HG02970 (cell line): ENCODE data around the gene COX7A2.

Experiments
- ATAC-seq: cut with Tn5 transposase; IDR thresholded peaks from one replicate; pipeline ENCODE4 v1.9.1; 2021; ENCODE audit warnings: mild to moderate bottlenecking, moderate library complexity, moderate number of reproducible peaks; ENCODE audit not compliant: unreplicated experiment, low FRiP score

COX7A2 gene

GRCh38 chr6:75268988-75269354 lies 25.4 kb upstream of the COX7A2 start:
- ATAC-seq = no peak

- no peak for ATAC-seq
Measured at GRCh38 chr6:75268121-75268987, 24.8 kb upstream of the COX7A2 start.

GRCh38 chr6:75267461-75267860 lies 23.9 kb upstream of the COX7A2 start:
- no peak for ATAC-seq

- peak; percentile 48 for ATAC-seq
Measured at GRCh38 chr6:75266716-75267291, 23.2 kb upstream of the COX7A2 start.

GRCh38 chr6:75263401-75263750 lies 19.8 kb upstream of the COX7A2 start:
- ATAC-seq = no peak

- ATAC-seq = no peak
Measured at GRCh38 chr6:75262716-75263400, 19.3 kb upstream of the COX7A2 start.

GRCh38 chr6:75261299-75261698 lies 17.7 kb upstream of the COX7A2 start:
- no peak for ATAC-seq

- no peak for ATAC-seq
Measured at GRCh38 chr6:75257343-75258087, 13.9 kb upstream of the COX7A2 start.

GRCh38 chr6:75250552-75250951 lies 7.0 kb upstream of the COX7A2 start:
- no peak for ATAC-seq

GRCh38 chr6:75249837-75250236 lies 6.2 kb upstream of the COX7A2 start:
- ATAC-seq = no peak

- no peak for ATAC-seq
Measured at GRCh38 chr6:75246386-75246785, 2.8 kb upstream of the COX7A2 start.

- peak; percentile 6 for ATAC-seq
Measured at GRCh38 chr6:75244063-75244584, 523 bp upstream of the COX7A2 start.

GRCh38 chr6:75236630-75237029 lies 7.0 kb downstream of the COX7A2 start:
- no peak for ATAC-seq

- no peak for ATAC-seq
Measured at GRCh38 chr6:75235271-75235670, 8.3 kb downstream of the COX7A2 start.

GRCh38 chr6:75234126-75234865 lies 9.3 kb downstream of the COX7A2 start:
- ATAC-seq = no peak

- no peak for ATAC-seq
Measured at GRCh38 chr6:75233092-75233615, 10.4 kb downstream of the COX7A2 start.

- ATAC-seq = no peak
Measured at GRCh38 chr6:75230484-75231325, 12.9 kb downstream of the COX7A2 start.

GRCh38 chr6:75224303-75224926 lies 19.2 kb downstream of the COX7A2 start:
- ATAC-seq = no peak
